Rectal smooth muscle tissue (tissue), 1 donor: ENCODE data around the gene SELENOO.

Experiments
- H3K27ac ChIP-seq: one replicate; pipeline ENCODE4 v1.7.0; 2013; ENCODE audit warnings: low read depth, low read length, inconsistent platforms
- H3K27me3 ChIP-seq: one replicate; pipeline ENCODE4 v1.7.0; 2013; ENCODE audit warnings: low read length; ENCODE audit not compliant: control insufficient read depth, insufficient read depth
- H3K36me3 ChIP-seq: one replicate; pipeline ENCODE4 v1.7.0; 2013; ENCODE audit warnings: low read length; ENCODE audit not compliant: control insufficient read depth, insufficient read depth
- H3K4me1 ChIP-seq: one replicate; pipeline ENCODE4 v1.7.0; 2013; ENCODE audit warnings: low read length; ENCODE audit not compliant: control insufficient read depth, insufficient read depth
- H3K4me3 ChIP-seq: one replicate; pipeline ENCODE4 v1.7.0; 2013; ENCODE audit warnings: low read length
- H3K9ac ChIP-seq: one replicate; pipeline ENCODE4 v1.7.0; 2013; ENCODE audit warnings: low read length

Gene SELENOO

GRCh38 chr22:50184004-50184901 is 16.6 kb upstream of the SELENOO start:
- peaks cover 5% of the 10 kb centered on the region for H3K4me1 ChIP-seq
- no peaks in the 10 kb centered on the region for H3K36me3 ChIP-seq
- no peak overlapping the region for H3K27ac ChIP-seq
- no peak overlapping the region for H3K4me3 ChIP-seq
- no peak overlapping the region for H3K9ac ChIP-seq
- H3K27me3 ChIP-seq, result peaks cover 4% of the 10 kb centered on the region

- Histone ChIP-seq H3K36me3 (no peaks in the 10 kb centered on the region), H3K27ac (no peak overlapping the region), H3K9ac (no peak overlapping the region), H3K4me1 (peaks cover 8% of the 10 kb centered on the region), H3K27me3 (no peaks in the 10 kb centered on the region), H3K4me3 (peak overlapping the region; percentile 55)
Observed at GRCh38 chr22:50184902-50185374, 15.9 kb upstream of the SELENOO start.

- Histone ChIP-seq H3K4me1 (peaks cover 11% of the 10 kb centered on the region), H3K36me3 (no peaks in the 10 kb centered on the region), H3K27ac (no peak within 1 kb of the TSS), H3K27me3 (no peaks in the 10 kb centered on the region), H3K9ac (peak within 1 kb of the TSS; percentile 8), H3K4me3 (peak within 1 kb of the TSS; percentile 67)
Observed at GRCh38 chr22:50185375-50186087, 15.3 kb upstream of the SELENOO start, which contains the start of gene TRABD. Gene TRABD (plus strand): TSS chr22:50185913. CDS start chr22:50193061, 7,148 bp downstream.

- Histone ChIP-seq H3K27ac (no peak overlapping the region), H3K36me3 (no peaks in the 10 kb centered on the region), H3K4me3 (peak overlapping the region; percentile 67), H3K9ac (peak overlapping the region; percentile 8), H3K4me1 (peaks cover 14% of the 10 kb centered on the region), H3K27me3 (no peaks in the 10 kb centered on the region)
Observed at GRCh38 chr22:50186181-50186714, 14.6 kb upstream of the SELENOO start.

GRCh38 chr22:50186761-50187523 is 13.9 kb upstream of the SELENOO start:
- Histone ChIP-seq H3K27ac (no peak overlapping the region), H3K4me1 (peaks cover 14% of the 10 kb centered on the region), H3K36me3 (no peaks in the 10 kb centered on the region)

GRCh38 chr22:50188356-50188755 is 12.5 kb upstream of the SELENOO start:
- H3K27me3 ChIP-seq, result no peaks in the 10 kb centered on the region
- no peak overlapping the region for H3K9ac ChIP-seq
- no peak overlapping the region for H3K4me3 ChIP-seq
- H3K36me3 ChIP-seq, result no peaks in the 10 kb centered on the region
- H3K4me1 ChIP-seq, result peaks cover 14% of the 10 kb centered on the region
- no peak overlapping the region for H3K27ac ChIP-seq

More at GRCh38 chr22:50186761-50187523, 13.9 kb upstream of the SELENOO start:
- peak overlapping the region; percentile 8 for H3K9ac ChIP-seq
- peak overlapping the region; percentile 67 for H3K4me3 ChIP-seq
- H3K27me3 ChIP-seq, result no peaks in the 10 kb centered on the region

- Histone ChIP-seq H3K4me1 (peaks cover 12% of the 10 kb centered on the region), H3K36me3 (peaks cover under 1% of the 10 kb centered on the region), H3K4me3 (peak overlapping the region; percentile 74), H3K27ac (no peak overlapping the region), H3K27me3 (no peaks in the 10 kb centered on the region), H3K9ac (no peak overlapping the region)
Observed at GRCh38 chr22:50189184-50189848, 11.5 kb upstream of the SELENOO start.

- peaks cover 4% of the 10 kb centered on the region for H3K36me3 ChIP-seq
- H3K27me3 ChIP-seq, result no peaks in the 10 kb centered on the region
- H3K27ac ChIP-seq, result peak overlapping the region; percentile 71
- H3K4me1 ChIP-seq, result peaks cover 12% of the 10 kb centered on the region
- peak overlapping the region; percentile 74 for H3K4me3 ChIP-seq
- peak overlapping the region; percentile 45 for H3K9ac ChIP-seq
Observed at GRCh38 chr22:50189849-50190181, 11.0 kb upstream of the SELENOO start.

- Histone ChIP-seq H3K27me3 (no peaks in the 10 kb centered on the region), H3K4me3 (peak overlapping the region; percentile 74), H3K9ac (peak overlapping the region; percentile 77), H3K36me3 (peaks cover 4% of the 10 kb centered on the region), H3K4me1 (peaks cover 12% of the 10 kb centered on the region), H3K27ac (peak overlapping the region; percentile 71)
Observed at GRCh38 chr22:50190182-50190940, 10.4 kb upstream of the SELENOO start.

GRCh38 chr22:50190941-50191741 is 9.7 kb upstream of the SELENOO start:
- Histone ChIP-seq H3K27ac (peak overlapping the region; percentile 71), H3K4me1 (peaks cover 12% of the 10 kb centered on the region), H3K9ac (peak overlapping the region; percentile 77), H3K36me3 (peaks cover 4% of the 10 kb centered on the region), H3K27me3 (no peaks in the 10 kb centered on the region), H3K4me3 (peak overlapping the region; percentile 74)
